ENCODE measurements around the gene SDR42E1. TPM values are rescaled to one million over a fixed set of nuclear protein-coding genes. Genes with fewer than 3 reads are reported as not detected.

SDR42E1 gene
- total and polyA plus RNA-seq, 9 of the 15 experiments (the other 6 are each of a cell fraction or from before 2014, with no cell fraction given): 0.13 to 1.3 (median 0.42) TPM

GRCh38 chr16:82004601-82005000 is 6.7 kb downstream of the SDR42E1 start:
- DNase-seq (ENCODE audit: extremely low read depth in 1 of 4, low spot score in 3 of 4) (no peak), FAIRE-seq (no peak), ATAC-seq (no peak)
- no peak for TF ChIP-seq POLR2AphosphoS2 (IDR thresholded peaks at IDR 0.05; ENCODE audit: low read length)
- TF ChIP-seq ATF3 (IDR thresholded peaks at IDR 0.05): no peak
- TF ChIP-seq ATF3 (CRISPR knock-in tag; conservative IDR thresholded peaks at IDR 0.05): no peak
- TF ChIP-seq ZNF77 (CRISPR knock-in tag; IDR thresholded peaks at IDR 0.05): no peak
- TF ChIP-seq MXI1 (IDR thresholded peaks at IDR 0.05; ENCODE audit: low read depth, low read length): no peak
- no peak for TF ChIP-seq L3MBTL2 (IDR thresholded peaks at IDR 0.05)
- no peak for TF ChIP-seq SFPQ (IDR thresholded peaks at IDR 0.05; ENCODE audit: low read depth, low read length)
- no peak for TF ChIP-seq ZBTB12 (CRISPR knock-in tag; IDR thresholded peaks at IDR 0.05)
- TF ChIP-seq FOXA1 (IDR thresholded peaks at IDR 0.05; ENCODE audit: borderline replicate concordance): no peak
- no peak for TF ChIP-seq SREBF2 (CRISPR knock-in tag; IDR thresholded peaks at IDR 0.05)
- no peak for TF ChIP-seq CHCHD3 (CRISPR knock-in tag; IDR thresholded peaks at IDR 0.05)
- TF ChIP-seq FOXJ2 (tag; IDR thresholded peaks at IDR 0.05): no peak
- TF ChIP-seq SLC30A9 (CRISPR knock-in tag; IDR thresholded peaks at IDR 0.05): no peak
- TF ChIP-seq POLR3G (IDR thresholded peaks at IDR 0.05; ENCODE audit: extremely low read depth, insufficient read length, insufficient replicate concordance): no peak
- no peak for TF ChIP-seq ZNF217 (CRISPR knock-in tag; IDR thresholded peaks at IDR 0.05)
- TF ChIP-seq SRSF3 (IDR thresholded peaks at IDR 0.05; ENCODE audit: insufficient read depth, low read length): no peak
- TF ChIP-seq GABPB2 (CRISPR knock-in tag; conservative IDR thresholded peaks at IDR 0.05): no peak
- TF ChIP-seq ZNF121 (CRISPR knock-in tag; conservative IDR thresholded peaks at IDR 0.05): no peak
- Histone ChIP-seq H2AFZ (ENCODE audit: low read depth, low read length) (no peak overlapping the region), H3K4me3 (no peak overlapping the region), H3K4me1 (replicated peaks in 1 of 2; ENCODE audit: control insufficient read depth in 2 of 2, insufficient read depth in 2 of 2, low read length in 2 of 2) (no peaks in the 10 kb centered on the region), H3K9me1 (ENCODE audit: control insufficient read depth, insufficient read depth, low read length) (no peaks in the 10 kb centered on the region), H3K4me2 (ENCODE audit: insufficient read depth, low read length) (no peak overlapping the region), H3K36me3 (ENCODE audit: control insufficient read depth, insufficient read depth, low read length) (no peaks in the 10 kb centered on the region), H3K27me3 (ENCODE audit: control insufficient read depth in 2 of 2, insufficient read depth in 2 of 2, low read length in 2 of 2) (peaks cover 0 to 8% of the 10 kb centered on the region in 2 experiments; a peak in 3 of 5 replicates), H3K9ac (ENCODE audit: insufficient read depth in 1 of 2, low read depth in 2 of 2, low read length in 2 of 2) (no peak overlapping the region), H3K79me2 (ENCODE audit: control insufficient read depth, insufficient read depth, low read length) (no peaks in the 10 kb centered on the region), H3K9me3 (replicated peaks; ENCODE audit: control insufficient read depth, insufficient read depth, low read depth, low read length) (0 out of 2 replicates have a peak, but pooled peaks cover 2% of the 10 kb centered on the region), H3K27ac (ENCODE audit: extremely low read depth, low read depth, low read length) (no peak overlapping the region), H4K20me1 (replicated peaks; ENCODE audit: control insufficient read depth, insufficient read depth, low read length) (no peaks in the 10 kb centered on the region)
- ChIA-PET CTCF (ENCODE audit: low intra/inter-chr PET ratio) (no interaction called here), POLR2A (no interaction called here)
- intact Hi-C loops (cut with micrococcal nuclease) (no loop called here), in situ Hi-C loops (cut with MboI) (no loop called here)
- BruUV-seq (replicated peaks): no TSS peak
- WGBS (ENCODE audit: insufficient coverage, low coverage, missing lambda C conversion rate): 1% methylated on average over 5 of the region's 5 CpGs
